HCT116 (cell line): Measurements from ENCODE around the gene HBE1. TPM values are rescaled to one million over a fixed set of nuclear protein-coding genes. Genes with fewer than 3 reads are reported as not detected.

Source experiments
- ATAC-seq: fragments of 200-7000 bp; cut with Tn5 transposase; 2 replicates; pipeline ENCODE4 v1.9.1; 2020; ENCODE audit warnings: mild to moderate bottlenecking, moderate library complexity
- BruUV-seq: library from RNA; stranded (reverse); fragments of 400-500 nt; replicated peaks from 2 replicates; lab custom pipeline; 2021; lab: Mats Ljungman, UMichigan
- CTCF ChIA-PET: fragments of 300-600 bp; sonication (Branson Sonifier 250); formaldehyde crosslinking; loops from one replicate; lab custom pipeline; 2021; ENCODE audit warnings: antibody characterized with exemption; lab: Charles Lee
- POLR2A ChIA-PET: fragments of 300-600, 350-600 bp; sonication (Branson Sonifier 250); formaldehyde crosslinking; loops from one replicate; lab custom pipeline; 2021; ENCODE audit warnings: antibody characterized with exemption; lab: Charles Lee
- RAD21 ChIA-PET, 2 experiments: fragments of 300-600 bp; sonication (Branson Sonifier 250); formaldehyde crosslinking; loops; one replicate each; lab custom pipeline; 2023; ENCODE audit warnings: low total read pairs in 2 of 2; ENCODE audit not compliant: uncharacterized antibody in 2 of 2, unreplicated experiment in 2 of 2, low non-redundant PET in 1 of 2; lab: Charles Lee
- DNase-seq: peaks from one replicate; pipeline ENCODE4 v3.0.0-alpha.2; 2010; ENCODE audit warnings: low read depth, low spot score
- H2AFZ ChIP-seq: fragments of 200-600 bp; shearing (Covaris generic), sonication (generic); 2 replicates; pipeline ENCODE4 v1.6.1; 2017; ENCODE audit warnings: low read depth, mixed run types, mixed read lengths, antibody characterized with exemption, low read length; ENCODE audit not compliant: poor library complexity, severe bottlenecking
- H3K27ac ChIP-seq: 2 replicates; pipeline ENCODE4 v1.5.1; 2012; ENCODE audit warnings: low read depth, low read length
- H3K27me3 ChIP-seq: fragments of 200-600 bp; sonication (generic); 2 replicates; pipeline ENCODE4 v1.6.1; 2016; ENCODE audit warnings: mixed run types, low read length, mixed read lengths; ENCODE audit not compliant: insufficient read depth
- H3K36me3 ChIP-seq, 2 experiments: fragments of 200-500 bp in 1 of 2; fragments of 200-600 bp in 1 of 2; sonication (Bioruptor generic) in 1 of 2; sonication (generic) in 1 of 2; 2 replicates each; pipeline versions ENCODE4 v1.5.1 to v1.6.1; 2014 to 2016; ENCODE audit warnings: low read length in 2 of 2, inconsistent platforms in 1 of 2, mixed read lengths in 1 of 2, mixed run types in 1 of 2; ENCODE audit not compliant: insufficient read depth in 2 of 2, control insufficient read depth in 1 of 2
- H3K4me1 ChIP-seq, 2 experiments: fragments of 200-600 bp in 1 of 2; sonication (generic) in 1 of 2; 2 replicates each; pipeline versions ENCODE4 v1.5.1 to v1.6.1; 2012 to 2017; ENCODE audit warnings: low read length in 2 of 2, inconsistent platforms in 1 of 2, mild to moderate bottlenecking in 1 of 2, mixed read lengths in 1 of 2, mixed run types in 1 of 2, moderate library complexity in 1 of 2; ENCODE audit not compliant: insufficient read depth in 2 of 2, control insufficient read depth in 1 of 2
- H3K4me2 ChIP-seq: fragments of 200-600 bp; sonication (generic); 2 replicates; pipeline ENCODE4 v1.6.1; 2017; ENCODE audit warnings: mixed run types, low read length, mixed read lengths
- H3K4me3 ChIP-seq, 2 experiments: fragments of 200-600 bp in 1 of 2; sonication (generic) in 1 of 2; replicated peaks in 1 of 2; 2 replicates each; pipeline ENCODE4 v1.5.1; 2011 to 2016; ENCODE audit warnings: low read length in 2 of 2, control low read depth in 1 of 2, low read depth in 1 of 2, mild to moderate bottlenecking in 1 of 2, mixed read lengths in 1 of 2, mixed run types in 1 of 2
- H3K79me2 ChIP-seq: fragments of 200-600 bp; sonication (generic); 2 replicates; pipeline ENCODE4 v1.6.1; 2017; ENCODE audit warnings: mild to moderate bottlenecking, mixed run types, low read length, moderate library complexity, mixed read lengths; ENCODE audit not compliant: insufficient read depth
- H3K9ac ChIP-seq: fragments of 200-600 bp; sonication (generic); 2 replicates; pipeline ENCODE4 v1.6.1; 2016; ENCODE audit warnings: low read length, mixed read lengths
- H3K9me2 ChIP-seq: fragments of 200-600 bp; sonication (generic), shearing (Covaris generic); 2 replicates; pipeline ENCODE4 v1.6.1; 2017; ENCODE audit warnings: mixed run types, mild to moderate bottlenecking, moderate library complexity; ENCODE audit not compliant: insufficient read depth
- H3K9me3 ChIP-seq, 2 experiments: fragments of 200-500 bp in 1 of 2; fragments of 200-600 bp in 1 of 2; sonication (Bioruptor generic) in 1 of 2; sonication (generic) in 1 of 2; 2 replicates each; pipeline ENCODE4 v1.6.1; 2014 to 2017; ENCODE audit warnings: low read length in 2 of 2, mixed read lengths in 2 of 2, inconsistent platforms in 1 of 2, low read depth in 1 of 2, mild to moderate bottlenecking in 1 of 2, mixed run types in 1 of 2, moderate library complexity in 1 of 2; ENCODE audit not compliant: control insufficient read depth in 1 of 2, insufficient read depth in 1 of 2
- H4K20me1 ChIP-seq: fragments of 200-600 bp; sonication (generic), shearing (Covaris generic); 2 replicates; pipeline ENCODE4 v1.6.1; 2017; ENCODE audit warnings: mixed run types, mild to moderate bottlenecking, moderate library complexity; ENCODE audit not compliant: insufficient read depth
- CEBPB ChIP-seq: IDR thresholded peaks from 2 replicates; pipeline ENCODE4 v1.6.1; 2012; ENCODE audit warnings: low read depth
- EZH2 ChIP-seq: fragments of 200-600 bp; sonication (generic); IDR thresholded peaks from 2 replicates; pipeline ENCODE4 v1.6.1; 2017; ENCODE audit warnings: antibody characterized with exemption, mixed run types
- FOSL1 ChIP-seq: IDR thresholded peaks from 2 replicates; pipeline ENCODE4 v1.6.1; 2012; ENCODE audit warnings: low read depth
- JUND ChIP-seq: IDR thresholded peaks from 2 replicates; pipeline ENCODE4 v1.6.1; 2012
- POLR2AphosphoS5 ChIP-seq: IDR thresholded peaks from 2 replicates; pipeline ENCODE4 v1.6.1; 2011; ENCODE audit warnings: mild to moderate bottlenecking, low read depth, low read length, moderate library complexity
- YY1 ChIP-seq: IDR thresholded peaks from 2 replicates; pipeline ENCODE4 v1.6.1; 2011; ENCODE audit warnings: low read length, low read depth, moderate library complexity, mild to moderate bottlenecking; ENCODE audit not compliant: insufficient replicate concordance; ENCODE audit errors: extremely low read depth
- ZNF274 ChIP-seq: fragments of 200-500 bp; sonication (Bioruptor generic); IDR thresholded peaks from 2 replicates; pipeline ENCODE4 v1.6.1; 2014; ENCODE audit warnings: mild to moderate bottlenecking, low read depth, low read length, inconsistent platforms
- intact Hi-C: fragments of 100-400 bp; cut with micrococcal nuclease; formaldehyde crosslinking; loops from 2 replicates; pipeline ENCODE4 v1.10.0; 2022
- total RNA-seq: library from RNA; stranded (reverse); gene quantifications from one replicate; pipeline ENCODE4 v1.2.1, GENCODE V29; 2021; ENCODE audit not compliant: unreplicated experiment

HBE1 gene
- total RNA-seq, 1 experiment from 2014 or later: 212 TPM

- Histone ChIP-seq H3K27me3 (no peaks in the 10 kb centered on the region), H3K79me2 (no peaks in the 10 kb centered on the region), H3K4me1 (peaks cover 16 to 38% of the 10 kb centered on the region in 2 experiments), H3K4me3 (no peak overlapping the region), H3K27ac (no peak overlapping the region)
- POLR2A ChIA-PET: interaction anchor here (0.7 kb wide), 1 partner anchor 37 kb away, joined by 4 read pairs; no protein-coding TSS in a partner anchor
- no peak for TF ChIP-seq EZH2
- TF ChIP-seq JUND: no peak
- no peak for TF ChIP-seq ZNF274
- no peak for TF ChIP-seq FOSL1
- TF ChIP-seq, all 23 proteins: peak for 0
- intact Hi-C loops: no loop called here
- Histone ChIP-seq H3K36me3 (no peaks in the 10 kb centered on the region; a peak in 1 of 4 replicates), H4K20me1 (no peaks in the 10 kb centered on the region), H3K9me2 (no peaks in the 10 kb centered on the region), H3K9ac (no peak overlapping the region), H2AFZ (no peak overlapping the region), H3K4me2 (no peak overlapping the region), H3K9me3 (no peaks in the 10 kb centered on the region)
- ChIA-PET RAD21 (no interaction called here), CTCF (no interaction called here)
- DNase-seq: no peak
- BruUV-seq: no TSS peak
- no peak for ATAC-seq
Observed at GRCh38 chr11:5276697-5277096, 7.0 kb upstream of the HBE1 start.

DNA sequence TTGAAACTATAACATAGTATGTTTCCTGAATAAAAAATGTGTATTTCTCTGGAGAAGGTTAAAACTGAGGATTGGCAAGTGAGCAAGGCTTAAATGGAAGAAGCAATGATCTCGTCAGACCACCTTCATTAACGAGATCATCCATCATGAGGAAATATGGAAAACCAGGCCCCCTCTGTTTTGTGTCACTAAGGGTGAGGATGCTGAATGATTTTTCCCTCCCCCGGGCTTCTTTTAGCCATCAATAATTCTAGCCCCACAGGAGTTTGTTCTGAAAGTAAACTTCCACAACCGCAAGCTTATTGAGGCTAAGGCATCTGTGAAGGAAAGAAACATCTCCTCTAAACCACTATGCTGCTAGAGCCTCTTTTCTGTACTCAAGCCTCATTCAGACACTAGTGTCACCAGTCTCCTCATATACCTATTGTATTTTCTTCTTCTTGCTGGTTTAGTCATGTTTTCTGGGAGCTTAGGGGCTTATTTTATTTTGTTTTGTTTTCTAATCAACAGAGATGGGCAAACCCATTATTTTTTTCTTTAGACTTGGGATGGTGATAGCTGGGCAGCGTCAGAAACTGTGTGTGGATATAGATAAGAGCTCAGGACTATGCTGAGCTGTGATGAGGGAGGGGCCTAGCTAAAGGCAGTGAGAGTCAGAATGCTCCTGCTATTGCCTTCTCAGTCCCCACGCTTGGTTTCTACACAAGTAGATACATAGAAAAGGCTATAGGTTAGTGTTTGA, 5.8 kb upstream of the HBE1 start:
- H3K9ac ChIP-seq: no peak overlapping the region
- ChIA-PET CTCF (no interaction called here), POLR2A (no interaction called here), RAD21 (no interaction called here)
- no TSS peak for BruUV-seq
- H3K4me1 ChIP-seq: peaks cover 5 to 26% of the 10 kb centered on the region in 2 experiments
- H3K79me2 ChIP-seq: no peaks in the 10 kb centered on the region
- no peak overlapping the region for H3K4me2 ChIP-seq
- no peaks in the 10 kb centered on the region; a peak in 1 of 4 replicates for H3K36me3 ChIP-seq
- no peak for DNase-seq
- no peaks in the 10 kb centered on the region for H4K20me1 ChIP-seq
- TF ChIP-seq CEBPB (no peak), POLR2AphosphoS5 (no peak), YY1 (no peak), ZNF274 (no peak)
- no peaks in the 10 kb centered on the region for H3K27me3 ChIP-seq
- H3K9me3 ChIP-seq: no peaks in the 10 kb centered on the region
- intact Hi-C loops: no loop called here
- no peak overlapping the region for H3K4me3 ChIP-seq
- H2AFZ ChIP-seq: no peak overlapping the region
- H3K9me2 ChIP-seq: no peaks in the 10 kb centered on the region
- no peak for ATAC-seq
- no peak overlapping the region for H3K27ac ChIP-seq
